Lower lobe of right lung (tissue), 2 donors: Measurements from ENCODE around the gene TXNDC9. TPM values are rescaled to one million over a fixed set of nuclear protein-coding genes. Genes with fewer than 3 reads are reported as not detected.
"Not testable (repeated sequence)": the region's sequence is repeated elsewhere in the genome, so short reads cannot be mapped to it uniquely, and the experiment has no call there.

Source experiments
- ATAC-seq, 2 donors: fragments of 200-7000 bp; cut with Tn5 transposase; one replicate each; pipeline ENCODE4 v1.9.1; 2020 to 2022; ENCODE audit warnings: mild to moderate bottlenecking in 2 of 2, moderate library complexity in 2 of 2
- DNase-seq: peaks from one replicate; pipeline ENCODE4 v3.0.0-alpha.2; 2020
- H3K27ac ChIP-seq: fragments of 200-600 bp; one replicate; pipeline ENCODE4 v1.8.0; 2022
- H3K27me3 ChIP-seq: fragments of 200-600 bp; one replicate; pipeline ENCODE4 v1.8.0; 2022; ENCODE audit warnings: low read depth
- H3K36me3 ChIP-seq: fragments of 200-600 bp; one replicate; pipeline ENCODE4 v1.8.0; 2022; ENCODE audit warnings: mild to moderate bottlenecking
- H3K4me1 ChIP-seq: fragments of 200-600 bp; one replicate; pipeline ENCODE4 v1.8.0; 2022
- H3K4me3 ChIP-seq: fragments of 200-600 bp; one replicate; pipeline ENCODE4 v1.8.0; 2022; ENCODE audit warnings: mild to moderate bottlenecking
- H3K9me3 ChIP-seq: fragments of 200-600 bp; one replicate; pipeline ENCODE4 v1.8.0; 2022
- intact Hi-C: fragments of 100-400 bp; cut with DNase I; formaldehyde crosslinking; loops from one replicate; pipeline ENCODE4 v1.11.0; 2022
- total RNA-seq: library from RNA; stranded (reverse); fragmentation: NEBNext Ultra II Directional; extraction: Animal tissue kit (Norgen Biotek cat#: 25700); gene quantifications from one replicate; pipeline ENCODE4 v1.2.1, GENCODE V29; 2021
- TF ChIP-seq, protein P1 (sequence below): fragments of 200-600 bp; IDR thresholded peaks from one replicate; pipeline ENCODE4 v1.8.0; 2022; ENCODE audit warnings: antibody characterized with exemption, mild to moderate bottlenecking
- donor health status: DM: no; HTN: yes; CAD: no; lungs with severe emphysema.

The TXNDC9 gene
- total RNA-seq, 1 donor from 2014 or later = 23.4 TPM

DNA sequence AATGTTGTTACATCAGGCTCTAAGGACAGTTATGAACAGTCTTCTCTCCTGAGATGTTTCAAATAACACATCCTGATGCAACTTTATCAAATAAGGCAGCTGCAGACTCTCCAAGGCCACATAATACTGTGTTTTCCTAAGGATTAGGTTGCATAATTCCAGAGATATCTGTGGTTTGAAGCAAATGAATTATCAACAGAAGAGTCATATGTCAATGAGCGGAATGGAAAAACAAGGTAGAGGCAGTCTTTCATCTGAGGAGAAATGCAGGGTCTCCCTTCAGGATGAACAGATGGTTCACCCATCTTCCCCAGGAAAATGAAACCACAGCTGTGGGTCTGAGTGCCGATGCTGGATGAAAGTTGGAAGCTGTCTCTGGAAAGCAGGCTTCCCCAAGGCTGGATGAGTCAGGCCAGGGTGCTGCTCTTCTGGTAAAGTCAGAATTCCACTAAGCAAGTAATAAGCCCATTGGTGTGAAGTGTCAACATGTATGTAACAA lies 57.3 kb downstream of the TXNDC9 start:
- intact Hi-C loops = no loop called here
- no peak for DNase-seq
- TF ChIP-seq, protein P1, sequence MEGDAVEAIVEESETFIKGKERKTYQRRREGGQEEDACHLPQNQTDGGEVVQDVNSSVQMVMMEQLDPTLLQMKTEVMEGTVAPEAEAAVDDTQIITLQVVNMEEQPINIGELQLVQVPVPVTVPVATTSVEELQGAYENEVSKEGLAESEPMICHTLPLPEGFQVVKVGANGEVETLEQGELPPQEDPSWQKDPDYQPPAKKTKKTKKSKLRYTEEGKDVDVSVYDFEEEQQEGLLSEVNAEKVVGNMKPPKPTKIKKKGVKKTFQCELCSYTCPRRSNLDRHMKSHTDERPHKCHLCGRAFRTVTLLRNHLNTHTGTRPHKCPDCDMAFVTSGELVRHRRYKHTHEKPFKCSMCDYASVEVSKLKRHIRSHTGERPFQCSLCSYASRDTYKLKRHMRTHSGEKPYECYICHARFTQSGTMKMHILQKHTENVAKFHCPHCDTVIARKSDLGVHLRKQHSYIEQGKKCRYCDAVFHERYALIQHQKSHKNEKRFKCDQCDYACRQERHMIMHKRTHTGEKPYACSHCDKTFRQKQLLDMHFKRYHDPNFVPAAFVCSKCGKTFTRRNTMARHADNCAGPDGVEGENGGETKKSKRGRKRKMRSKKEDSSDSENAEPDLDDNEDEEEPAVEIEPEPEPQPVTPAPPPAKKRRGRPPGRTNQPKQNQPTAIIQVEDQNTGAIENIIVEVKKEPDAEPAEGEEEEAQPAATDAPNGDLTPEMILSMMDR = no peak
- H3K27me3 ChIP-seq = no peaks in the 10 kb centered on the region
- no peak for ATAC-seq
- no peak overlapping the region for H3K27ac ChIP-seq
- H3K9me3 ChIP-seq = no peaks in the 10 kb centered on the region
- no peak overlapping the region for H3K4me3 ChIP-seq
- no peaks in the 10 kb centered on the region for H3K4me1 ChIP-seq
- H3K36me3 ChIP-seq = no peaks in the 10 kb centered on the region

DNA sequence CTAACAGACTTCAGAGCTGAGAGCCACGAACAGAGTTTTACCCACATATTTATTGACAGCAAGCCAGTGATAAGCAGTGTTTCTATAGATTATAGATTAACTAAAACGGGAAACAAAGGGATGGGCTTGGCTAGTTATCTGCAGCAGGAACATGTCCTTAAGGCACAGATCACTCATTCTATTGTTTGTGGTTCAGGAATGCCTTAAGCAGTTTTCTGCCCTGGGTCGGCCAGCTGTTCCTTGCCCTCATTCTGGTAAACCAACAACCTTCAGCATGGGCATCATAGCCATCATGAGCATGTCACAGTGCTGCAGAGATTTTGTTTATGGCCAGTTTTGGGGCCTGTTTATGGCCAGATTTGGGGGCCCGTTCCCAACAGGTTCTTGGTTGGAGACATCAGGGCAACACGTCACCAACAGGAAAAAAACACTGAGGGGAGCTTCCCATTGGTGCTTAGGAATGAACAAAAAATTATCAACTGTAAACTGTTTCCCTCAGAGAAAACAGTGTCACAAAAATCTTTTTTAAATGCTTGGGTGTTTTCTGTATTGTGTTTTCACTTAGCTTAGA lies 57.9 kb downstream of the TXNDC9 start:
- DNase-seq, H3K4me3 ChIP-seq, intact Hi-C loops, H3K36me3 ChIP-seq, ATAC-seq, H3K9me3 ChIP-seq, H3K4me1 ChIP-seq, H3K27ac ChIP-seq, H3K27me3 ChIP-seq: not testable (repeated sequence)

DNA sequence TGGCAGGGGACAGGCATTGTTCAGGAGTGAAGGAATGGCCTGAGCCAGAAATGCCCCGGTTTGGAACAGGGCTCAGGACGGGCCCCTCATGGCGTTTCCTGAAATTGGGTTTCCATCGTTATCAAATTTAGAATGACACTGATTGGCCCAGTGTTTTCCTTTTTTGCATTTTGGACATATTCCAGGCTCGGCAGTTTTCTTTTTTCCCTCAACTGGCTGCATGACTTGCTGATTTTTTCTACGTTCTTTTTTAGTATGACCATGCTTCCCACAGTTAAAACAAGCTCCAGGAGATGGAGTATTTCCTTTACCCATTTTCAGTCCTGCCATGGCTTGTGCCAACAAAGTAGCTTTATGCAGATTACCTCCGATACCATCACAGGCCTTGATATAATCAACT lies 60.3 kb downstream of the TXNDC9 start:
- Histone ChIP-seq H3K36me3 (no peaks in the 10 kb centered on the region), H3K27me3 (no peaks in the 10 kb centered on the region), H3K4me1 (no peaks in the 10 kb centered on the region), H3K27ac (no peak overlapping the region), H3K9me3 (peaks cover 7% of the 10 kb centered on the region), H3K4me3 (no peak overlapping the region)
- ATAC-seq = no peak
- no peak for DNase-seq
- intact Hi-C loops = no loop called here
- TF ChIP-seq, protein P1 = no peak

Other genes with a start within 250 kb of the TXNDC9 start
- gene C2orf15, start 194.6 kb downstream of the TXNDC9 start, total RNA-seq = 1.5 TPM
- 9.9 TPM for gene TSGA10, start 181.4 kb downstream of the TXNDC9 start, total RNA-seq
- 6.2 TPM for gene LIPT1, start 181.4 kb downstream of the TXNDC9 start, total RNA-seq
- 28.1 TPM for gene MITD1, start 155.3 kb downstream of the TXNDC9 start, total RNA-seq
- gene MRPL30, start 155.1 kb downstream of the TXNDC9 start, total RNA-seq = 19.4 TPM
- not detected for gene LYG2, start 80.7 kb downstream of the TXNDC9 start, total RNA-seq
- gene LYG1, start 35.1 kb downstream of the TXNDC9 start, total RNA-seq = 1.0 TPM
- gene EIF5B, start 1.1 kb upstream of the TXNDC9 start, total RNA-seq = 31.0 TPM
- 50.7 TPM for gene REV1, start 153.7 kb upstream of the TXNDC9 start, total RNA-seq